Vagina (tissue), 2 donors: Measurements from ENCODE around the gene SV2B.

Source experiments
- POLR2A ChIP-seq, 2 donors: fragments of 450-650 bp; IDR thresholded peaks; one replicate each; pipeline ENCODE4 v1.6.1; 2017; ENCODE audit warnings: antibody characterized with exemption in 2 of 2, mild to moderate bottlenecking in 2 of 2, moderate library complexity in 2 of 2
- POLR2AphosphoS5 ChIP-seq, 2 donors: sonication (generic); formaldehyde crosslinking; IDR thresholded peaks; one replicate each; pipeline ENCODE4 v1.9.0; 2017; ENCODE audit warnings: antibody characterized with exemption in 2 of 2, mild to moderate bottlenecking in 2 of 2, low read depth in 1 of 2; ENCODE audit not compliant: insufficient read depth in 1 of 2
- TF ChIP-seq, protein P1 (sequence below), 3 experiments: fragments of 450-650 bp in 2 of 3; fragments of 200-600 bp in 1 of 3; sonication (generic) in 1 of 3; IDR thresholded peaks; one replicate each; pipeline ENCODE4 v1.5.1; 2017 to 2019; ENCODE audit warnings: antibody characterized with exemption in 3 of 3, mild to moderate bottlenecking in 2 of 3, moderate library complexity in 2 of 3

DNA sequence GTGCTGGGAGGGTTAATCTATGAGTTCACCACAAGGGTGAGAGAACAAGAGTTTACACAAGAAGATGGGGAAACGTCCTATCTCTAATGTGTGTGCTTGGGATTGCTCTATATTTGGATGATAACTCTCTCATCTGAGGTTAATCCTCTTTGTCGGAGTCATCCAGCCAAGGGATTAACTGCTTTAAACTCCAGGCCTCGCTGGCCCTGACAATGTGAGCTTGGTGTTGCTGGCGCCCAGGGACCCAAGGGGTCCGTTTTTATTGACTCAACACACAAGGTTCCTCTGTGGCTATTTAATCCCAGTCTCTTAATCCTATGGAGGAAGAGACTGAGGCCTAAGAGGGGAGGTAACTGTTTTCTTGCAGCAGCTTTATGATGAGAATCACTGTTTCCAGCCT is 14.2 kb downstream of the SV2B start:
- TF ChIP-seq, protein P1, sequence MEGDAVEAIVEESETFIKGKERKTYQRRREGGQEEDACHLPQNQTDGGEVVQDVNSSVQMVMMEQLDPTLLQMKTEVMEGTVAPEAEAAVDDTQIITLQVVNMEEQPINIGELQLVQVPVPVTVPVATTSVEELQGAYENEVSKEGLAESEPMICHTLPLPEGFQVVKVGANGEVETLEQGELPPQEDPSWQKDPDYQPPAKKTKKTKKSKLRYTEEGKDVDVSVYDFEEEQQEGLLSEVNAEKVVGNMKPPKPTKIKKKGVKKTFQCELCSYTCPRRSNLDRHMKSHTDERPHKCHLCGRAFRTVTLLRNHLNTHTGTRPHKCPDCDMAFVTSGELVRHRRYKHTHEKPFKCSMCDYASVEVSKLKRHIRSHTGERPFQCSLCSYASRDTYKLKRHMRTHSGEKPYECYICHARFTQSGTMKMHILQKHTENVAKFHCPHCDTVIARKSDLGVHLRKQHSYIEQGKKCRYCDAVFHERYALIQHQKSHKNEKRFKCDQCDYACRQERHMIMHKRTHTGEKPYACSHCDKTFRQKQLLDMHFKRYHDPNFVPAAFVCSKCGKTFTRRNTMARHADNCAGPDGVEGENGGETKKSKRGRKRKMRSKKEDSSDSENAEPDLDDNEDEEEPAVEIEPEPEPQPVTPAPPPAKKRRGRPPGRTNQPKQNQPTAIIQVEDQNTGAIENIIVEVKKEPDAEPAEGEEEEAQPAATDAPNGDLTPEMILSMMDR (IDR thresholded peaks at IDR 0.05), result no peak
- TF ChIP-seq POLR2AphosphoS5 (IDR thresholded peaks at IDR 0.05; ENCODE audit: insufficient read depth in 1 of 2, low read depth in 1 of 2) (no peak), POLR2A (IDR thresholded peaks at IDR 0.05) (no peak)
